Measurements from ENCODE around the gene SLC5A1. TPM values are rescaled to one million over a fixed set of nuclear protein-coding genes. Genes with fewer than 3 reads are reported as not detected.

Gene SLC5A1
- total and polyA plus RNA-seq, 2 of the 8 experiments (the other 6 are each of a cell fraction or from before 2014, with no cell fraction given) = 0.06 TPM; not detected in 1

GRCh38 chr22:32097881-32098499 lies 54.9 kb downstream of the SLC5A1 start:
- no peak overlapping the region for H3K9ac ChIP-seq (replicated peaks in 1 of 4; ENCODE audit: extremely low read depth in 1 of 4, low read depth in 3 of 4, low read length in 3 of 4)
- no peak overlapping the region for H3K14ac ChIP-seq (ENCODE audit: insufficient read length)
- no peak for DNase-seq (ENCODE audit: low read depth in 1 of 2, low spot score in 2 of 2)
- no peaks in the 10 kb centered on the region; a peak in 1 of 7 replicates for H3K27me3 ChIP-seq (replicated peaks in 1 of 4; ENCODE audit: control insufficient read depth in 3 of 4, extremely low read depth in 1 of 4, insufficient read depth in 3 of 4, low read length in 3 of 4)
- no peak overlapping the region for H2BK20ac ChIP-seq (ENCODE audit: low read length)
- H4K5ac ChIP-seq (ENCODE audit: insufficient read length, low read depth, low read length) = no peak overlapping the region
- POLR2A ChIA-PET (ENCODE audit: partially characterized antibody) = no interaction called here
- H3K4me1 ChIP-seq (replicated peaks in 1 of 4; ENCODE audit: control insufficient read depth in 3 of 4, insufficient read depth in 4 of 4, low read length in 3 of 4) = no peaks in the 10 kb centered on the region
- no peak overlapping the region for H2AFZ ChIP-seq (ENCODE audit: low read length)
- H2BK12ac ChIP-seq (ENCODE audit: low read depth, low read length) = no peak overlapping the region
- H3K4me3 ChIP-seq (ENCODE audit: extremely low read depth in 1 of 4, insufficient read depth in 2 of 4, low read depth in 3 of 4, low read length in 4 of 4) = no peak overlapping the region
- H4K91ac ChIP-seq (replicated peaks; ENCODE audit: insufficient read length, low read length) = no peak overlapping the region
- no peak overlapping the region for H4K8ac ChIP-seq (ENCODE audit: extremely low read depth, insufficient read depth, low read length)
- H3K23ac ChIP-seq (ENCODE audit: insufficient read length) = no peak overlapping the region
- no peak for FAIRE-seq
- H2BK120ac ChIP-seq (replicated peaks; ENCODE audit: low read depth, low read length) = no peak overlapping the region
- H3K56ac ChIP-seq (replicated peaks; ENCODE audit: insufficient read length, low read depth, low read length) = no peak overlapping the region
- H2BK15ac ChIP-seq (ENCODE audit: low read length) = no peak overlapping the region
- no peak overlapping the region for H2AK5ac ChIP-seq (ENCODE audit: low read depth, low read length)
- no peaks in the 10 kb centered on the region for H3K79me2 ChIP-seq (ENCODE audit: control insufficient read depth in 1 of 2, insufficient read depth in 2 of 2, low read length in 2 of 2)
- CTCF ChIA-PET (ENCODE audit: partially characterized antibody) = interaction anchor here (0.6 to 1.2 kb wide), 2 partner anchors 128 to 401 kb away, joined by 3 to 4 read pairs; no protein-coding TSS in a partner anchor
- no peak overlapping the region for H3K18ac ChIP-seq (ENCODE audit: extremely low read depth, low read length)
- H3K9me3 ChIP-seq (ENCODE audit: insufficient read depth in 2 of 2, low read depth in 1 of 2, low read length in 1 of 2) = no peaks in the 10 kb centered on the region
- H2BK5ac ChIP-seq (ENCODE audit: low read depth, low read length) = no peak overlapping the region
- no peaks in the 10 kb centered on the region for H3K36me3 ChIP-seq (ENCODE audit: control insufficient read depth in 2 of 4, insufficient read depth in 4 of 4, low read length in 3 of 4)
- H3K4me2 ChIP-seq (ENCODE audit: insufficient read depth in 1 of 2, low read depth in 2 of 2, low read length in 2 of 2) = no peak overlapping the region
- H3K4ac ChIP-seq (replicated peaks; ENCODE audit: insufficient read length, low read depth, low read length) = no peak overlapping the region
- TF ChIP-seq CHD2 (IDR thresholded peaks at IDR 0.05; ENCODE audit: low read length) = no peak
- no peak for TF ChIP-seq CBX8 (IDR thresholded peaks at IDR 0.05; ENCODE audit: borderline replicate concordance, low read depth, low read length)
- no peak for TF ChIP-seq E2F6 (IDR thresholded peaks at IDR 0.05)
- TF ChIP-seq BACH1 (IDR thresholded peaks at IDR 0.05; ENCODE audit: low read length) = no peak
- TF ChIP-seq CREB1 (IDR thresholded peaks at IDR 0.05) = no peak
- no peak for TF ChIP-seq ZNF274 (IDR thresholded peaks at IDR 0.05; ENCODE audit: borderline replicate concordance, extremely low read depth, low read length)
- H3K27ac ChIP-seq (ENCODE audit: low read depth, low read length) = no peak overlapping the region
- H3K23me2 ChIP-seq (ENCODE audit: low read depth, low read length) = no peaks in the 10 kb centered on the region
- H3K79me1 ChIP-seq (ENCODE audit: low read depth, low read length) = no peaks in the 10 kb centered on the region
- no peaks in the 10 kb centered on the region for H4K20me1 ChIP-seq (replicated peaks in 1 of 2; ENCODE audit: control insufficient read depth in 1 of 2, insufficient read depth in 2 of 2, low read length in 2 of 2)

Data from H1 (cell line).